Activated T-helper 1 cell treated with Interleukin-2 at 50 U/mL for 16 hours (primary cell): ENCODE results near the gene PARP1.
"Not testable (repeated sequence)": the region's sequence is repeated elsewhere in the genome, so short reads cannot be mapped to it uniquely, and the experiment has no call there.

ENCODE experiments used
- DNase-seq: peaks from one replicate; pipeline ENCODE4 v3.0.0-alpha.2; 2020; ENCODE audit warnings: low read depth

PARP1 gene

DNA sequence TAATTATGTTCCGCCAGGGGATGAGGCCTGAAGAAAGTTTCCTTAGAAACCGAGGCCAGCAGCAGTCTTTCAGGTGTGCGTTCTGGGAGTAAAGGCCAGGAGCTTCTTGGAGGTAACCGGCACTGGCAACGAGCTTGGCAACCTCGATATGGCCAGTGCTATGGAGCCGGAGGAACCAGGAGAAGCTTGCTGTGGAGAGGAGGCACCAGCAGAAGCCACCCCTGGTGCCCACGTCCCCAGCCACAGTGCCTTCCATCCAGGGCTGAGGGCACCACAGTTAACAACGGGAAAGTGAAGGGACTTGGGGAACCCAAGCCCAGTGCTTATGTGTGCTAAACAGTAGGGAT, 57.4 kb downstream of the PARP1 start:
- DNase-seq: no peak

DNA sequence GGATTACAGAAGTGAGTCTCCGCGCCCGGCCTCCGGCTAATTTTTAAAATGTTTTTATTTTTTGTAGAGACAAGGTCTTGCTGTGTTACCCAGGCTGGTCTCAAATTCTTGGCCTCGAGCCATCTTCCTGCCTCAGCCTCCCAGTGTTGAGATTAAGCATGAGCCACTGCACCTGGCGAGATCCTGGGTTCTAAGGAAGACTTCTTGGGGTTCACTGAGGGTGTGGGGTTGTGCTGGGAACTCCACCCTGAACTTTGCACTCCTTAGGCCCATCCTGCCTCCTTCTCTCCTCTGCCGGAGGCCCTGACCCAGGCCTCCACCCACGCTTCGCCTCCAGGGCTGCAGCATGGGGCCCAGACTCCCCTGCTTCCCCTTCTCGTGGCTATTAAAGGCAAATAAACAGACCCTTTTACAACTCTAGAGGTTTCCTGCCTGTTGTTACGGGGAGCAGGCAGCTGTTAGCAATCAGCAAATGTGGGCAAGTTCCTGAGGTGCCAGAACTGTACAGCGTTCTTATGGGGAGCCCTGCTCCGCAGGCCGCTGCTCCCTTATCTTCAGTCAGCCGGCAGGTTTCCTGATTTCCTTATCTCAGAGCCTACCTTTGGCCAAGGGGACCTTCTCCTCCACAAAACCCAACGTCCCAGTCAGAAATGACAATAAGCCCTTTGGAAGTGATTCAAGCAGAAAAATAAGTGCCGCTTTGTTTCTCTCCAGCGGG, 57.9 kb downstream of the PARP1 start:
- DNase-seq: no peak

DNA sequence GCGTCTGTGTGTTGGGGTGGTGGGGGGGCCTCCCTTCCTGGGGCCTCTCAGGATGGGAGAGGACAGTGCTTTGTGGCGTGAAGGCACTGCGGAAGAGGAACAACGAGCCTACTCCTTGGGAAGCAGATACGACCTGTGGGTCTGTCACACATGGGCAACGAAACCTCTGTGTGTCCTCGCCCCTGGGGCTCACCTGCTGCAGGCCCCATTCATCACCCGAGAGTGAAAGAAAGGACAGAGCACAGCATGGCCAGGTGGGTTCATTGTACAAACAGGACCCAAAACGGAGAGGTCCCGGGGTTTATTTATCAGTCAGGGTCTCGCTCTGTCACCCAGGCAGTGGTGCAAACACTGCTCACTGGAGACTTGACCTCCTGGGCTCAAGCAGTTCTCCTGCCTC, 58.8 kb downstream of the PARP1 start:
- no peak for DNase-seq

DNA sequence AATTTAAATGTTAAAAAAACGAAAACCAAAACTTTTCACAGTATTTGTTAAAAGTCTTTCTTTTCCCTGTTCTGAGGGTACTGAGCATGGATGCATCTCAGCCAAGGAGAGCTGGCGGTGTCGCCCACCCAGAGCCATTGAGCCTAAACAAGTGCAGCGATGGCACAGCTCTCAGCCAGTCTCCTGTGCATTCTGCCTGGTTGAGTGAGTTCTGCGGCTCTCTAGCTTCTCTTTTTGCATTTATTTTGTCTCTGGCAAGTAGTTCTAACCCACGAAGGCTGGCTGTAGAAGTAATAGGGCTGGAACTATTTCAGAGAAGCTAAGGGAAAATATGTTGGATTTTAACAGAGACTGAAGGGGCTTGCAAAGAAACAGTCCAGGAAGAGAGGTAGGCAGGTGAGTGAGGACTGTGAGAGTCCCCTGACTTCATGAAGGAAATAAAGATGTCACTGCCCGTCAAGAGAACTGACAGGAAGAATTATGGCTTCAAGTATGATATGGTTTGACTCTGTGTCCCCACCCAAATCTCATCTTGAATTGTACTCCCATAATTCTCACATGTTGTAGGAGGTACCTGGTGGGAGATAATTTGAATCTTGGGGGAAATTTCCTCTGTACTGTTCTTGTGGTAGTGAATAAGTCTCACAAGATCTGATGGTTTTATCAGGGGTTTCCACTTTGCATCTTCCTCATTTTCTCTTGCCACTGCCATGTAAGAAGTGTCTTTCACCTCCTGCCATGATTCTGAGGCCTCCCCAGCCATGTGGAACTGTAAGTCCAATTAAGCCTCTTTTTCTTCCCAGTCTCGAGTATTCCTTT, 63.2 kb downstream of the PARP1 start:
- no peak for DNase-seq

DNA sequence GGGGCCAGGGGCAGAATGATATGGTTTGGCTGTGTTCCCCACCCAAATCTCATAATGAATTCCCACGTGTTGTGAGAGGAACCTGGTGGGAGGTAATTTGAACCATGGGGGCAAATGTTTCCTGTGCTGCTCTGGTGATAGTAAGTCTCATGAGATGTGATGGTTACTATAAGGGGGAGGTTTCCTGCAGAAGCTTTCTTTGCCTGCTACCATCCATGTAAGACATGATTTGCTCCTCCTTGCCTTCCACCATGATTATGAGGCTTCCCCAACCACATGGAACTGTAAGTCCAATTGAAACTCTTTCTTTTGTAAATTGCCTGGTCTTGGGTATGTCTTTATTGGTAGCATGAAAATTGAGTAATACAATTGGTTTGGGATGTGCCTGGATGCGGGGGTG, 65.2 kb downstream of the PARP1 start:
- no peak for DNase-seq

DNA sequence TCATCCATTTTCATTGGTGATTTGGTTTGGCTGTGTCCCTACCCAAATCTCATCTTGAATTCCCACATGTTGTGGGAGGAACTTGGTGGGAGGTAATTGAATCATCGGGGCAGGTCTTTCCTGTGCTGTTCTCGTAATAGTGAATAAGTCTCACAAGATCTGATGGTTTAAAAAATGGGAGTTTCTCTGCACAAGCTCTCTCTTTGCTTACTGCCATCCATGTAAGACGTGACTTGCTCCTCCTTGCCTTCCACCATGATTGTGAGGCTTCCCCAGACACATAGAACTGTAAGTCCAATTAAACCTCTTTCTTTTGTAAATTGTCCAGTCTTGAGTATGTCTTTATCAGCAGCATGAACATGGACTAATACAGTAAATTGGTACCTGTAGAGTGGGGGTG, 67.8 kb downstream of the PARP1 start:
- not testable (repeated sequence) for DNase-seq

DNA sequence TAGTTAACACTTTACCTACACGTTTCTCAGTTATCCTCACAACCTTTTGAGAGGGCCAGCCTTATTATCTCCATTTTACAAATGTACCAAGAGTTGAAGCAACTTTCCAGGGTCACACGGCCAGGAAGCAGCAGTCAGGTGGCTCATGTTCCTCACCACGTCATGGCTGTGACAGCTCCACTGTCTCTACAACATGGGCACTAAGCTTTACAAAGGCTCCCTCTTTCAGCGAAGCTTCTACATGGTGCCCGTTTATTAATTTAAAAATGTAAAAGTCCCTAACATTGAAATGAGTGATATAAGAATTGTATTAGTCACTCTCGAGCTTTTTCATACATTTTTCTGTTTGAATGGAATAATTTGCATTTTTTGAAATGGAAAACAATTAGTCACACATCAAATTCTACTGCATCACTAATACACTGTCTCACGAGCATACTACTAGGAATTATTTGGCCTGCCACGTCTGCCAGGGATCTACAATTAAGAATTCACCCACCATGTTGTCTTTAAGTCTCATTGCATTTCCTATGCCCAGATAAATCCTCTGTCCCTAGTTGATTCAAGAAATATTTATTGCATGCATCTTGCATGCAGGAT, 70.5 kb downstream of the PARP1 start:
- DNase-seq: no peak

DNA sequence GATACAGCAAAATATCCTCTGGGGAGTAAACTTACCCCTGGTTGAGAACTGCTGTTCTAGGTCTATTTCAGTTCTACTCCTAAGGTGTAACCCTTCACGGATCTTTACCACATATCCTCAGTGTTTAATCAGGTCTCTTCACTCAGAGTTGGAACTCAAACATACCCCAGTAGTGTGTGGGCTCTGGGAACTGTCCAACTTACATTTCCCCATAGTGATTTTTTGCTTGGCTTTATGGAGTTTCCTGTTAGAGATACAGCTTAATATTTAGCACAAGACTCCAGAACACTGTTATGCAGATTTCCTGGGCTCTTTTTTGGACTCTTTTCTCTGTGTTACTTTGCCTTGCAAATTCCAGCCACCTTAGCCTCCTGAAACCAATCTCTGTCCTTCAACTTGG, 72.2 kb downstream of the PARP1 start:
- no peak for DNase-seq

DNA sequence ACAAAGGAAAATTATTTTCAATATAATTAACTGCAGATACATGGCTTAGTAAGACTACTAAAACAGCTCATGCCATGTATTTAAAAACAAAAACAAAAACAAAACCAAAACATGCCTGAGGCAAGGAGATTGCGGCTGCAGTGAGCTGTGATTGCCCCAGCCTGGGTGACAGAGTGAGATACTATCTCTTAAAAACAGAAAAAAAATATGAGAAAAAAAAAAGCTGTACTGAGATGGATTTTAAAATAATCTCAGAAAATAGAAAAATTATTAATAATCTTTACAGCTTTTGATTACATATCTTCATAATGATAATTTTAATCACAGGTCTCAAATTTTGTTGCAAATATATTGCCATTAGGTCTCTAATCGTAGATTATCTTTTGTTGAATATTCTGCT, 74.9 kb downstream of the PARP1 start:
- DNase-seq: no peak

DNA sequence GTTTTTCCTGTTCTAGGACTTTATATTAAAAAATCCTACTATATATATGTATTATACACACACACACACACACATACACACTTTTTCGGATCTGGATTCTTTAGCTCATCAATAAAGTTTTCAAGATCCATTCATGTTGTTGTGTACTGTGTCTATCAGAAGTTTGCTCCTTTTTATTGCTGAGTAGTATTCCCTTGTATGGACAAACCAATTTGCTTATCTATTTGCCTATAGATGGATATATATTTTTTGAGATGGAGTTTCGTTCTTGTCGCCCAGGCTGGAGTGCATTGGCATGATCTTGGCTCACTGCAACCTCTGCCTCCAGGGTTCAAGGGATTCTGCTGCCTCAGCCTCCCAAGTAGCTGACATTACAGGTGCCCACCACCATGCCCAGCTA, 78.7 kb downstream of the PARP1 start:
- no peak for DNase-seq

DNA sequence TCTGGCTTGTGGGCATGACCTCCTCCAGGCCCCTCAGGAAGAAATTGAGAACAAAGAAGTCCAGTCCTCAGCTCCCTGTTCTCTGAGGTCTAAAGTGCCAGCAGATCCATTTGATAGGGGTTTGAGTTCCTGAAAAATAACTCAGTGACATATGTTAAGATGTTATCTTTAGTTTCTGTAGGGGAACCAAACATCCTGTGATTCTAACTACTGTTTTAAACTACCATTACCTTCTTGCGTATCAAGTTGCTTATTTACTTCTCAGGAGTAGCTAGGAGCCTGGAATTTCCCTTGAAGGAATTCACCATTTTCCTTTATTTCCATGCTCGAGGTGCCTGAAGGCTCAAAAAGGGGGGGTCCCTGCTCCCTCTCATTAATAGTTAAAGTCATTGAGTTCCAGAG, 80.1 kb downstream of the PARP1 start:
- no peak for DNase-seq

DNA sequence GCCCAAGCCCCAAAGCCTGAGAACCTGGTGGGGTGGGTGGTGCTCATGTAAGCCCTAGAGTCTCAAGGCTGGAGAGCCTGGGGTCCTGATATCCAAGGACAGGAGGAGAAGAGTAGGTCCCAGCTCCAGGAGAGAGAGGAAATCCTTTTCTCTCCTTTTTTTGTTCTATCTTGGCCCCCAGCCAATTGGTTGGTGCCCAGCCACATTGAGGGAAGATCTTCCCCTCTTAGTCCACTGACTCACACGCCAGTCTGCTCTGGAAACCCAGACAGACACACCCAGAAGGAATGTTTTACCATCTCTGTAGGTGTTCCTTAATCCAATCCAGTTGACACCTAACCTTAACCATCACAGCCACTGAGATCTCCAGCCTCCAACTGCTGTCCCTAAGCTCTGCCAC, 82.7 kb downstream of the PARP1 start:
- DNase-seq: no peak

DNA sequence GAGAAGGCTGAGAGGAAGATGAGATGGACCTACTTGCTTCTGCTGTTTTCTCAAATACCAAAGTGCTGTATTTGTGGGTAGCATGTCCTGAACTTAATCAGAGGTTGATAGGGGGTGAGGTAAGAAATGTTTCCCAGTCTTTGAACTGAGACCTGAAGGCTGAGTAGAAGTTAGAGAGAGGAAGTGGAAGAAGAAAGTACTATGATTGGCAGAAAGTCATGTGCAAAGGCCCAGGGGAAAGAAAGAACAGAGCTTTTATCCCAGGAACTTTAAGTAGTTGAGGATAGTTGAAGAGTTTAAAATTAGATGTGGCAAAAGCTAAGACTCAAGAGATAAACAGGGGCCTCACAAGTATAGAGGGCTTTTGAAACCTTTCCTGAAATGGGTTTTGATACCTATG, 83.4 kb downstream of the PARP1 start:
- no peak for DNase-seq

DNA sequence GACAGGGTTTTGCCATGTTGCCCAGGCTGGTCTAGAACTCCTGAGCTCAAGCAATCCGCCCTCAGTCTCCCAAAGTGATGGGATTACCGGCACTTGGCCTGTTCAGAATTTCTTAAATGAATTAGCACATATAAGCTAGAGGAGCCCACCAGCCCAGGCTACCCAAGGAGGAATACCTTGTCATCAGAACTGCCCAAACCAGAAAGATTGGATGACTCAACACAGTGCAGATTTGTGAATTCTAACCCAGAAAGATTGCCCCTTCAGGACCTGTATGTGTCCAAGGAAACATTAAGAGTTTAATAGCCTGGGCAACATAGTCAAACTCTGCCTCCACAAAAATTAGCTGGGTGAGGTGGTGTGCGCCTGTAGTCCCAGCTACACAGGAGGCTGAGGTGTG, 84.9 kb downstream of the PARP1 start:
- no peak for DNase-seq

DNA sequence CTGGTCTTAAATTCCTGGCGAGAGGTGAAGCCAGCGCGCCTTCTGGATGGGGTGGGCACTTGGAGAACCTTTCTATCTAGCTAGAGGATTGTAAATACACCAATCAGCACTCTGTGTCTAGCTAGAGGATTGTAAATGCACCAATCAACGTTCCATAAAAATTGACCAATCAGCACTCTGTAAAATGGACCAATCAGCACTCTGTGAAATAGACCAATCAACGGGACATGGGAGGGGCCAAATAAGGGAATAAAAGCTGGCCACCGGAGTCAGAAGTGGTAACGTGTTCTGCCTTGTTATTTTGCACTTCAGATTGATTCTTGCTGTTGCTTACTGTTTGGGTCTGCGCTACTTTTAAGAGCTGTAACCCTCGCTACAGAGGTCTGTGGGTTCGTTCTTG, 87.0 kb downstream of the PARP1 start:
- no peak for DNase-seq

DNA sequence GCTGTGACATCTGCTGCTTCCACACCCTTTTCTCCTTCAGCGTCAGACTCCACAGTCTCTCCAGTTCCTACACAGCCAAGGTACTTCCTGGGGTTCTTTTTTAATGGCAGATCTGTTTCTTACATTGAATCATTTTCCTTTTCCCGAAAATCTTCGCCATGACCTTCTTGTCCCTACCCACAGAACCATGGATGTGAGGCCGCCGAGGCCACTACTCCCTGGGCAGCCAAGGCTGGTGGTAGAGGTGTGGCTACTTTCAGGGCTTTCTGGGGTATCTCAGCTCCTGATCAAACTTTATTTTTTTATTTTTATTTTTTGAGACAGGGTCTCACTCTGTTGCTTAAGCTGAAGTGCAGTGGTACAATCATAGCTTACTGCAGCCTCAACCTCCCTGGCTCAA, 89.4 kb downstream of the PARP1 start:
- no peak for DNase-seq

DNA sequence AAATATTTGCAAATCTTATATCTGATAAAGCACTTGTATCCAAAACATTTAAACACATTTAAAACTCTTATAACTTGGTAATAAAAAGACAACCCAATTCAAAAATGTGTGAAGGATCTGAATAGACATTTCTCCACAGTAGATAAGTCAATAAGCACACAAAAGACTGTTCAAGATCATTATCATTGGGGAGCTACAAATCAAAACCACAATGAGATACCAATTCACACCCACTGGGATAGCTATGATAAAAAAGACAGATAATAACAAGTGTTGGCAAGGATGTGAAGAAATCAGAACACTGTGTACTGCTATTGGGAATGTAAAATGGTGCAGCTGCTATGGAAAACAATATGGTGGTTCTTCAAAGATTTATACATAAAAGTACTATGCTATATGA, 93.8 kb downstream of the PARP1 start:
- no peak for DNase-seq

DNA sequence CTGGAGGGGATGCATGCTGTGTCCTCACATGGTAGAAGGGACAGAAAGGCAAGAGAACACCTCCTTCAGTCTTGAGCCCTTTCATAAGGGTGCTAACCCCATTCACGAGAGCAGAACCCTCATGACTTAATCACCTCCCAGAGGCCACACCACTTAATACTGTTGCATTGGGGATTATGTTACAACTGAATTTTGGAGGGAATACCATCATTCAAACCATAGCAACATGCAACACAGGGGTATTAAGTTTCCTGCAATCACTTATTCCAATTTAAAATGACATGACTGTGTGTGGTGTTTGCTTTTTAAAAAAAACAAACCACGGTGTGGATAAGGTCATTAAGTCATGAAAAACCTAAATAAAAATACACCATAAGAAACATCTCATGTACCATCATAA, 95.8 kb downstream of the PARP1 start:
- DNase-seq: no peak

DNA sequence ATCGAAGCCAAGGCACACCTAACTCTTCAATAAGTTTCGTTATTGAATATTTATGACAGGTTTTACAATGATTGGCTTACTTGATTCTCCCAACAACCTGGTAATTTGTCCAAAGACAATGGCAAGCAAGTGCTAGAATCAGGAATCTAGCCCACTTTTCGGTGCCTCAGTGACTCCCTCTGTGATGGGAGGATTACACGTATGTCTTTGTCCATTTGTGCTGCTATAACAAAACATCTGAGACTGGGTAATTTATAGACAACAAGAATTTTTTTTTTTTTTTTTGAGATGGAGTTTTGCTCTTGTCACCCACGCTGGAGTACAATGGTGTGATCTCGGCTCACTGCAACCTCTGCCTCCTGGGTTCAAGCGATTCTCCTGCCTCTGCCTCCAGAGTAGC, 96.5 kb downstream of the PARP1 start:
- no peak for DNase-seq
